ENCODE data around the gene SEMA3B.
A peak's percentile ranks its signal among the peaks of the same experiment; 100 is the strongest.

- TF ChIP-seq CTCF (optimal IDR thresholded peaks at IDR 0.05 in 1 of 3, IDR thresholded peaks at IDR 0.05 in 1 of 3, conservative IDR thresholded peaks at IDR 0.05 in 1 of 3; ENCODE audit: extremely low read depth in 1 of 3, insufficient read depth in 2 of 3, low read length in 3 of 3) (no peak), EZH2 (IDR thresholded peaks at IDR 0.05; ENCODE audit: low read length) (peak; percentile 49)
Measured at GRCh38 chr3:50275996-50276761, 7.2 kb downstream of the SEMA3B start.

Data from keratinocyte (primary cell).